GM23248 (cell line): ENCODE results near the gene ABCD1. TPM values are rescaled to one million over a fixed set of nuclear protein-coding genes. Genes with fewer than 3 reads are reported as not detected.

Experiments
- DNase-seq: peaks from one replicate; pipeline ENCODE4 v3.0.0-alpha.2; 2015
- H2AFZ ChIP-seq: fragments of 200-600 bp; sonication (generic); 2 replicates; pipeline ENCODE4 v1.6.1; 2016; ENCODE audit warnings: antibody characterized with exemption
- H3F3A ChIP-seq: fragments of 200-600 bp; sonication (generic); 2 replicates; pipeline ENCODE4 v1.6.1; 2016; ENCODE audit warnings: mild to moderate bottlenecking, antibody characterized with exemption, mixed run types; ENCODE audit not compliant: insufficient read depth
- H3K27ac ChIP-seq: fragments of 200-600 bp; sonication (generic); 2 replicates; pipeline ENCODE4 v1.5.1; 2016; ENCODE audit warnings: mild to moderate bottlenecking
- H3K27me3 ChIP-seq: fragments of 200-600 bp; sonication (generic); replicated peaks from 2 replicates; pipeline ENCODE4 v1.6.1; 2016; ENCODE audit warnings: mild to moderate bottlenecking; ENCODE audit not compliant: insufficient read depth
- H3K36me3 ChIP-seq: fragments of 200-600 bp; sonication (generic); 2 replicates; pipeline ENCODE4 v1.6.1; 2016; ENCODE audit warnings: low read depth, mild to moderate bottlenecking
- H3K4me1 ChIP-seq: fragments of 200-600 bp; sonication (generic); 2 replicates; pipeline ENCODE4 v1.6.1; 2016; ENCODE audit warnings: mild to moderate bottlenecking; ENCODE audit not compliant: insufficient read depth
- H3K4me2 ChIP-seq: fragments of 200-600 bp; sonication (generic); one replicate; pipeline ENCODE4 v1.6.1; 2016; ENCODE audit warnings: mild to moderate bottlenecking; ENCODE audit not compliant: unreplicated experiment
- H3K4me3 ChIP-seq: fragments of 200-600 bp; sonication (generic); 2 replicates; pipeline ENCODE4 v1.5.1; 2016; ENCODE audit warnings: mild to moderate bottlenecking
- H3K79me2 ChIP-seq: fragments of 200-600 bp; sonication (generic); 2 replicates; pipeline ENCODE4 v1.6.1; 2016; ENCODE audit warnings: mild to moderate bottlenecking; ENCODE audit not compliant: insufficient read depth
- H3K9ac ChIP-seq: fragments of 200-600 bp; sonication (generic); 2 replicates; pipeline ENCODE4 v1.6.1; 2016; ENCODE audit warnings: mild to moderate bottlenecking
- H3K9me2 ChIP-seq: fragments of 200-600 bp; sonication (generic); 2 replicates; pipeline ENCODE4 v1.6.1; 2016; ENCODE audit warnings: mixed run types, mild to moderate bottlenecking, moderate library complexity; ENCODE audit not compliant: insufficient read depth
- H3K9me3 ChIP-seq: fragments of 200-600 bp; sonication (generic); one replicate; pipeline ENCODE4 v1.6.1; 2017; ENCODE audit warnings: low read depth
- H4K20me1 ChIP-seq: fragments of 200-600 bp; sonication (generic); 2 replicates; pipeline ENCODE4 v1.6.0; 2016; ENCODE audit not compliant: insufficient read depth
- EZH2 ChIP-seq: fragments of 200-600 bp; sonication (generic); IDR thresholded peaks from 2 replicates; pipeline ENCODE4 v1.6.1; 2018; ENCODE audit warnings: antibody characterized with exemption, mild to moderate bottlenecking; ENCODE audit not compliant: insufficient read depth, poor library complexity, severe bottlenecking
- EZH2phosphoT487 ChIP-seq: fragments of 200-600 bp; sonication (generic); IDR thresholded peaks from 2 replicates; pipeline ENCODE4 v1.6.1; 2018; ENCODE audit warnings: antibody characterized with exemption, moderate library complexity, mild to moderate bottlenecking, low read depth; ENCODE audit not compliant: insufficient read depth
- WGBS, 2 experiments: methylation state at CpG; one replicate each; pipeline ENCODE4 v1.1.6; 2015 to 2017; ENCODE audit warnings: low lambda C conversion rate in 2 of 2, low coverage in 1 of 2; ENCODE audit errors: missing lambda C conversion rate in 2 of 2; 5-methylcytosine and 5-hydroxymethylcytosine counted together
- in situ Hi-C: fragments of 300-500 bp; cut with MboI; formaldehyde crosslinking; loops from 2 replicates; pipeline ENCODE4 v1.15.0; 2020
- polyA plus RNA-seq: library from polyadenylated mRNA; unstranded; fragments of >200 nt; fragmentation: Nextera tagmentation; extraction: Ambion mirVana; gene quantifications from 2 replicates; pipeline ENCODE4 v1.2.1, GENCODE V29; 2016
- total RNA-seq: library from RNA; depleted of rRNA; stranded (reverse); fragments of >200 nt; shearing (Covaris generic); gene quantifications from 2 replicates; pipeline ENCODE4 v1.2.3, GENCODE V29; 2014

ABCD1 gene
- total and polyA plus RNA-seq, 2 experiments from 2014 or later = 9.8 to 24.4 TPM

DNA sequence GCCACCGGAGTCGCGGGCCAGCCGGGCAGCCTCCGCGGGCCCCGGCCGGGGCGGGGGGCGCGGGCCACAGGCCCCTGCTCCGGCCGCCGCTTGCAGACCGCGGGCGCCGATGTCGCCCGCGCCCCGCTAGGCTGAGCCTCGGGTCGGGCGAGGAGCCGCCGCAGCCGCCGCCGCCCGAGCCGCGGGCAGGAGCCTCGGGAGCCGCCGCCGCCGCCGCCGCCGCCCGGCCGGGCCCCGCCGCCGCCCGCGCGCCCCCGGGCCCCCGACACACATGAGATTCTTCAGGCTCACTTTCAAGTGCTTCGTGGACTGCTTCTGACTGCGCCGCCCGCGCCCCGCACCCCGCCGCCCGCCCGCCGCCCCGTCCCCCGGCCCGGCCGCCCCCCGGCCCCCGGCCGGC is 36.6 kb upstream of the ABCD1 start:
- in situ Hi-C loops = no loop called here
- H3K4me3 ChIP-seq = no peak overlapping the region

DNA sequence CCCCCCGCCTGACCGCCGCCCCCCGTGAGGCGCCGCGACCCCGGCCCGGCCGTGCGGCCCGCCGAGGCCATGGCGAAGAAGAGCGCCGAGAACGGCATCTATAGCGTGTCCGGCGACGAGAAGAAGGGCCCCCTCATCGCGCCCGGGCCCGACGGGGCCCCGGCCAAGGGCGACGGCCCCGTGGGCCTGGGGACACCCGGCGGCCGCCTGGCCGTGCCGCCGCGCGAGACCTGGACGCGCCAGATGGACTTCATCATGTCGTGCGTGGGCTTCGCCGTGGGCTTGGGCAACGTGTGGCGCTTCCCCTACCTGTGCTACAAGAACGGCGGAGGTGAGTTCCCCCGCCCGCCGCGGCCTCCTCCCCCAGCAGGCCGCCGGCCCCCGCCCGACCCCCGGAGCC is 36.1 kb upstream of the ABCD1 start:
- no peaks in the 10 kb centered on the region for H3K9me3 ChIP-seq
- no peaks in the 10 kb centered on the region for H3K79me2 ChIP-seq
- H3K4me2 ChIP-seq = no peak overlapping the region
- H3K9me2 ChIP-seq = no peaks in the 10 kb centered on the region
- 0% methylated on average over 2 to 10 of the region's 57 CpGs for WGBS, 2 experiments
- H4K20me1 ChIP-seq = no peaks in the 10 kb centered on the region
- no peak for TF ChIP-seq EZH2phosphoT487
- TF ChIP-seq EZH2 = no peak
- in situ Hi-C loops = no loop called here
- H3F3A ChIP-seq = no peaks in the 10 kb centered on the region
- no peaks in the 10 kb centered on the region for H3K27me3 ChIP-seq
- no peaks in the 10 kb centered on the region for H3K36me3 ChIP-seq
- H3K4me3 ChIP-seq = peak overlapping the region; percentile 59
- peak; percentile 34 for DNase-seq
- H2AFZ ChIP-seq = no peak overlapping the region
- no peaks in the 10 kb centered on the region for H3K4me1 ChIP-seq
- H3K27ac ChIP-seq = no peak overlapping the region
- H3K9ac ChIP-seq = peak overlapping the region; percentile 56

More for the DNA sequence above, 36.6 kb upstream of the ABCD1 start:
- WGBS, 2 experiments = no CpG with 5 or more reads among the region's 69 CpGs
- Histone ChIP-seq H3K36me3 (no peaks in the 10 kb centered on the region), H3K9me3 (no peaks in the 10 kb centered on the region), H3K9ac (no peak overlapping the region), H3K9me2 (no peaks in the 10 kb centered on the region), H3K79me2 (no peaks in the 10 kb centered on the region), H3K27ac (no peak overlapping the region), H3K4me2 (no peak overlapping the region), H3F3A (no peaks in the 10 kb centered on the region), H3K27me3 (no peaks in the 10 kb centered on the region), H3K4me1 (no peaks in the 10 kb centered on the region), H4K20me1 (no peaks in the 10 kb centered on the region), H2AFZ (no peak overlapping the region)
- TF ChIP-seq EZH2 (no peak), EZH2phosphoT487 (no peak)
- DNase-seq = peak; percentile 23

DNA sequence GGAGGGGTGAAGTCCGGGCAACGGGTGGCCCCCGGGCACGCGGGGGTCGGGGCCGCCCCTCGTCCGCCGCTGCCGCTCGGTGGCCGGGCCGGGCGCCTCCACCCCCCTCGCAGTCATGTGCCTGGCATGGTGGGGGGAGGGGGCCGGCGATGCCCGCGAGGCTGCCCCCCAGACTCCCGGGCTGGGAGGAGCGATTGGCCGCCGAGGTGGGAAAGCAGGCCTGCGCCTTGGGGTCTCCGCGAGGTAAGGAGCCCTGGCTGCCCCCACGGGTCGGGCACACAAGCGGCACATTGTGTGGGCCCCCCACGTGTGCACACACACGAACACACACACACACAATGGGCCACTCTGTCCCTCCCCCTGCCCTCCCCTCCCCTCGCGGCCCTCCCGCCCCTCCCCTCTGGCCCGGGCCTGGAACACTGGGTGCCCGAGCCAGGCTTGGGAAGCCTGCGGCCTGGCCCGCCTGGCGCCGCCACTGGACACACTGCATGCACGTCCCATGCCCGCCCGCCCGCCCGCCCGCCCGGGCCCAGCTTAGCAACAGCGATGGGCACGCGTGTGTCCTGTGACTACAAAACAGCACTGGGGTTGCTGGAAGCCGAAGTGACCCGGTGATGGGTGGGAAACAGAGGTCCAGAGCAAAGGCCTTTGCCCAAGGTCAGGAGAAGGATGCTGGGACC is 35.6 kb upstream of the ABCD1 start:
- 2 to 5% methylated on average over 8 to 22 of the region's 53 CpGs for WGBS, 2 experiments
- Histone ChIP-seq H3K9me3 (no peaks in the 10 kb centered on the region), H2AFZ (no peak overlapping the region), H3K9ac (peak overlapping the region; percentile 57), H3K36me3 (no peaks in the 10 kb centered on the region), H3K27ac (peak overlapping the region; percentile 52; the same call in 1 of the 2 replicates), H4K20me1 (no peaks in the 10 kb centered on the region), H3F3A (no peaks in the 10 kb centered on the region), H3K4me3 (peak overlapping the region; percentile 59; the same call in 1 of the 2 replicates), H3K79me2 (no peaks in the 10 kb centered on the region), H3K4me1 (no peaks in the 10 kb centered on the region), H3K4me2 (peak overlapping the region; percentile 35), H3K27me3 (no peaks in the 10 kb centered on the region), H3K9me2 (no peaks in the 10 kb centered on the region)
- TF ChIP-seq EZH2 (no peak), EZH2phosphoT487 (no peak)
- peak; percentile 70 for DNase-seq
- in situ Hi-C loops = no loop called here

DNA sequence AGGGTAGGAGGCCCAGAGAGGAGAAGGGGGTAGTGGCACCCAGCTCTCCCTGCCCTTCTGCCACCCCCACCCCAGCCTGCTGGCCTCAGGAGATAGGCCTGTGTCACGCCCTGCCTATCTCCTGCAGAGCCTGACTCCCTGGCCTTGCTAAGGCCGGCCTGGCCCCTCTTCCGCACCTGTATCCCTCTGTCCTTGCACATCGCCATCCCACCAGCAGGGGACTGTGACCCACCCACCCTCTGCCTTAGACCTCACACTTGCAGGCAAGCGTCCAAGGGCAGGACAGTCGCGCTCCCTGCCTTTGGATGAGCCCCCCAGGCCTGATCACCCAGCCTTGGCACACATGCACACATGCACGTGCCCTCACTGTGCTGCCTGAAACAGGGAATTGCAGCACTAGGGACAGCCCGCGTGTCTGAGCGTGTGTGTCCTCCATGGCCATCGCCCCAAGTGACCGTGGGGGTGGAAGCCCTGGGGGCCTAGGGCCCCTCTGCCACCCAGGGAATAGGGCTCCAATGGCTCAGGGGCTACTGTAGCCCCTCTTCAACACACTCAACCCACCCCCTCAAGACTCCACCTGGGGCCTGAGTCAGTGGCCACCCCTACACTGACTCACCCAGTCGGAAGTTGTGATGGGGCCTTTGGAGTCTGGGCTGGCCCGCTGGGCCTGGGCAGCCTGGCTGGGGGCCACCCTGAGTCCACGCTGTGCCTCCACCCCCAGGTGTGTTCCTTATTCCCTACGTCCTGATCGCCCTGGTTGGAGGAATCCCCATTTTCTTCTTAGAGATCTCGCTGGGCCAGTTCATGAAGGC is 34.8 kb upstream of the ABCD1 start:
- Histone ChIP-seq H2AFZ (no peak overlapping the region), H3F3A (no peaks in the 10 kb centered on the region), H3K36me3 (no peaks in the 10 kb centered on the region), H3K27ac (peak overlapping the region; percentile 52; the same call in 1 of the 2 replicates), H3K4me1 (no peaks in the 10 kb centered on the region), H4K20me1 (no peaks in the 10 kb centered on the region), H3K9me3 (no peaks in the 10 kb centered on the region), H3K79me2 (no peaks in the 10 kb centered on the region), H3K27me3 (no peaks in the 10 kb centered on the region), H3K9me2 (no peaks in the 10 kb centered on the region), H3K4me3 (peak overlapping the region; percentile 48; the same call in 1 of the 2 replicates), H3K9ac (peak overlapping the region; percentile 57), H3K4me2 (peak overlapping the region; percentile 35)
- in situ Hi-C loops = no loop called here
- 57 to 68% methylated on average over 8 to 10 of the region's 19 CpGs for WGBS, 2 experiments
- no peak for TF ChIP-seq EZH2
- no peak for TF ChIP-seq EZH2phosphoT487
- peak; percentile 52 for DNase-seq
